ENCODE measurements around the gene AKR1C1.

- TF ChIP-seq BHLHE40 (IDR thresholded peaks at IDR 0.05; ENCODE audit: borderline replicate concordance) (no peak), PKNOX1 (IDR thresholded peaks at IDR 0.05) (no peak)
Measured at GRCh38 chr10:5013385-5013784, 50.2 kb downstream of the AKR1C1 start.

Measured in HEK293T (cell line).